PC-3 (cell line): ENCODE data around the gene ARMC5. TPM values are rescaled to one million over a fixed set of nuclear protein-coding genes. Genes with fewer than 3 reads are reported as not detected.

Experiments used
- ATAC-seq: fragments of 200-7000 bp; cut with Tn5 transposase; 2 replicates; pipeline ENCODE4 v1.9.1; 2020; ENCODE audit warnings: mild to moderate bottlenecking, moderate library complexity
- BruUV-seq: library from RNA; stranded (reverse); fragments of 400-500 nt; replicated peaks from 2 replicates; lab custom pipeline; 2021; lab: Mats Ljungman, UMichigan
- CTCF ChIA-PET: fragments of 300-600 bp; sonication (Branson Sonifier 250); formaldehyde crosslinking; loops from one replicate; lab custom pipeline; 2022; ENCODE audit warnings: antibody characterized with exemption; lab: Charles Lee
- POLR2A ChIA-PET: fragments of 300-600 bp; sonication (Branson Sonifier 250); formaldehyde crosslinking; loops from one replicate; lab custom pipeline; 2022; ENCODE audit warnings: antibody characterized with exemption; ENCODE audit not compliant: unreplicated experiment; lab: Charles Lee
- DNase-seq: peaks from one replicate; pipeline ENCODE4 v3.0.0-alpha.2; 2015
- H2AFZ ChIP-seq: fragments of 300-600 bp; sonication (generic); 2 replicates; pipeline ENCODE4 v1.6.0; 2016; ENCODE audit warnings: antibody characterized with exemption, low read length
- H3F3A ChIP-seq: fragments of 300-600 bp; sonication (generic); one replicate; pipeline ENCODE4 v1.6.0; 2017; ENCODE audit warnings: antibody characterized with exemption, low read length, control low read depth, mild to moderate bottlenecking; ENCODE audit not compliant: unreplicated experiment
- H3K27ac ChIP-seq: fragments of 300-600 bp; sonication (generic); 2 replicates; pipeline ENCODE4 v1.5.1; 2016; ENCODE audit warnings: mild to moderate bottlenecking, low read length
- H3K27me3 ChIP-seq: fragments of 300-600 bp; sonication (generic); 2 replicates; pipeline ENCODE4 v1.6.1; 2016; ENCODE audit warnings: low read length, mixed read lengths
- H3K36me3 ChIP-seq: fragments of 300-600 bp; sonication (generic); 2 replicates; pipeline ENCODE4 v1.6.1; 2016; ENCODE audit warnings: low read depth, mixed run types, low read length, mixed read lengths
- H3K4me1 ChIP-seq: fragments of 300-600 bp; sonication (generic); 2 replicates; pipeline ENCODE4 v1.5.1; 2016; ENCODE audit warnings: low read length; ENCODE audit not compliant: insufficient read depth
- H3K4me2 ChIP-seq: fragments of 300-600 bp; sonication (generic); 2 replicates; pipeline ENCODE4 v1.6.0; 2016; ENCODE audit warnings: low read length
- H3K4me3 ChIP-seq: fragments of 300-600 bp; sonication (generic); 2 replicates; pipeline ENCODE4 v1.5.1; 2016; ENCODE audit warnings: mild to moderate bottlenecking, low read length, mixed read lengths
- H3K79me2 ChIP-seq: fragments of 300-600 bp; sonication (generic); 2 replicates; pipeline ENCODE4 v1.6.1; 2017; ENCODE audit warnings: low read length, mixed read lengths
- H3K9ac ChIP-seq: fragments of 300-600 bp; sonication (generic); 2 replicates; pipeline ENCODE4 v1.6.0; 2016; ENCODE audit warnings: mild to moderate bottlenecking, low read length
- H3K9me2 ChIP-seq: fragments of 300-600 bp; sonication (generic); replicated peaks from 2 replicates; pipeline ENCODE4 v1.6.1; 2016; ENCODE audit warnings: mixed run types, low read length, mixed read lengths
- H3K9me3 ChIP-seq: fragments of 300-600 bp; sonication (generic); 2 replicates; pipeline ENCODE4 v1.6.1; 2016; ENCODE audit warnings: low read length, mixed read lengths
- H4K20me1 ChIP-seq: fragments of 300-600 bp; sonication (generic); 2 replicates; pipeline ENCODE4 v1.6.1; 2016; ENCODE audit warnings: low read length, mixed read lengths
- EZH2 ChIP-seq: fragments of 300-600 bp; sonication (generic); IDR thresholded peaks from one replicate; pipeline ENCODE4 v1.6.1; 2017; ENCODE audit warnings: antibody characterized with exemption, mild to moderate bottlenecking, low read length; ENCODE audit not compliant: unreplicated experiment
- EZH2phosphoT487 ChIP-seq: fragments of 300-600 bp; sonication (generic); IDR thresholded peaks from 2 replicates; pipeline ENCODE4 v1.6.1; 2018; ENCODE audit warnings: mild to moderate bottlenecking, antibody characterized with exemption, low read length, borderline replicate concordance
- intact Hi-C: fragments of 100-400 bp; cut with micrococcal nuclease; formaldehyde crosslinking; loops from 2 replicates; pipeline ENCODE4 v1.9.0; 2023
- total RNA-seq: library from RNA; depleted of rRNA; stranded (reverse); fragments of >200 nt; gene quantifications from 2 replicates; pipeline ENCODE4 v1.2.3, GENCODE V29; 2014
- TF ChIP-seq, protein P1 (sequence below): fragments of 300-600 bp; sonication (generic); conservative IDR thresholded peaks from 2 replicates; pipeline ENCODE4 v1.5.1; 2017; ENCODE audit warnings: antibody characterized with exemption, low read depth, mild to moderate bottlenecking, low read length

The ARMC5 gene
- total RNA-seq, 1 experiment from 2014 or later: 5.8 TPM

- H3K4me2 ChIP-seq: no peak overlapping the region
- POLR2A ChIA-PET: no interaction called here
- H2AFZ ChIP-seq: no peak overlapping the region
Observed at GRCh38 chr16:31474773-31475738, 15.8 kb downstream of the ARMC5 start.

GRCh38 chr16:31475946-31476302 lies 16.6 kb downstream of the ARMC5 start:
- H4K20me1 ChIP-seq: no peaks in the 10 kb centered on the region
- DNase-seq (no peak), ATAC-seq (no peak)
- CTCF ChIA-PET: no interaction called here
- H2AFZ ChIP-seq: no peak overlapping the region
- H3K4me2 ChIP-seq: no peak overlapping the region
- H3K27me3 ChIP-seq: no peaks in the 10 kb centered on the region
- no TSS peak for BruUV-seq
- POLR2A ChIA-PET: no interaction called here
- H3K9me3 ChIP-seq: no peaks in the 10 kb centered on the region
- intact Hi-C loops: no loop called here
- H3K9ac ChIP-seq: no peak overlapping the region
- H3K36me3 ChIP-seq: no peaks in the 10 kb centered on the region
- TF ChIP-seq EZH2phosphoT487: no peak
- no peak for TF ChIP-seq EZH2
- TF ChIP-seq, protein P1, sequence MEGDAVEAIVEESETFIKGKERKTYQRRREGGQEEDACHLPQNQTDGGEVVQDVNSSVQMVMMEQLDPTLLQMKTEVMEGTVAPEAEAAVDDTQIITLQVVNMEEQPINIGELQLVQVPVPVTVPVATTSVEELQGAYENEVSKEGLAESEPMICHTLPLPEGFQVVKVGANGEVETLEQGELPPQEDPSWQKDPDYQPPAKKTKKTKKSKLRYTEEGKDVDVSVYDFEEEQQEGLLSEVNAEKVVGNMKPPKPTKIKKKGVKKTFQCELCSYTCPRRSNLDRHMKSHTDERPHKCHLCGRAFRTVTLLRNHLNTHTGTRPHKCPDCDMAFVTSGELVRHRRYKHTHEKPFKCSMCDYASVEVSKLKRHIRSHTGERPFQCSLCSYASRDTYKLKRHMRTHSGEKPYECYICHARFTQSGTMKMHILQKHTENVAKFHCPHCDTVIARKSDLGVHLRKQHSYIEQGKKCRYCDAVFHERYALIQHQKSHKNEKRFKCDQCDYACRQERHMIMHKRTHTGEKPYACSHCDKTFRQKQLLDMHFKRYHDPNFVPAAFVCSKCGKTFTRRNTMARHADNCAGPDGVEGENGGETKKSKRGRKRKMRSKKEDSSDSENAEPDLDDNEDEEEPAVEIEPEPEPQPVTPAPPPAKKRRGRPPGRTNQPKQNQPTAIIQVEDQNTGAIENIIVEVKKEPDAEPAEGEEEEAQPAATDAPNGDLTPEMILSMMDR: no peak
- H3K4me3 ChIP-seq: no peak overlapping the region
- H3K9me2 ChIP-seq: no peaks in the 10 kb centered on the region
- H3K79me2 ChIP-seq: no peaks in the 10 kb centered on the region
- H3F3A ChIP-seq: no peaks in the 10 kb centered on the region
- no peaks in the 10 kb centered on the region; the same call in 1 of the 2 replicates for H3K4me1 ChIP-seq
- H3K27ac ChIP-seq: no peak overlapping the region

More at GRCh38 chr16:31474773-31475738, 15.8 kb downstream of the ARMC5 start:
- H3K9me3 ChIP-seq: no peaks in the 10 kb centered on the region
- no peak for TF ChIP-seq EZH2
- TF ChIP-seq, protein P1: no peak
- H3K9ac ChIP-seq: no peak overlapping the region
- no peaks in the 10 kb centered on the region for H3F3A ChIP-seq
- no peak overlapping the region for H3K4me3 ChIP-seq
- DNase-seq (no peak), ATAC-seq (no peak)
- H3K27me3 ChIP-seq: no peaks in the 10 kb centered on the region
- no TSS peak for BruUV-seq
- H3K27ac ChIP-seq: no peak overlapping the region
- no peaks in the 10 kb centered on the region for H4K20me1 ChIP-seq
- no peaks in the 10 kb centered on the region for H3K79me2 ChIP-seq
- no peaks in the 10 kb centered on the region for H3K36me3 ChIP-seq
- H3K4me1 ChIP-seq: no peaks in the 10 kb centered on the region; the same call in 1 of the 2 replicates
- CTCF ChIA-PET: no interaction called here
- no peaks in the 10 kb centered on the region for H3K9me2 ChIP-seq
- intact Hi-C loops: no loop called here
